ENCODE results near the gene ANKRD11. TPM values are rescaled to one million over a fixed set of nuclear protein-coding genes. Genes with fewer than 3 reads are reported as not detected.

ANKRD11 gene
- total and polyA plus RNA-seq, 8 donors, result 43.9 to 74.0 (median 46.2) TPM

GRCh38 chr16:89360760-89361435, 129.5 kb downstream of the ANKRD11 start:
- H3K9me3 ChIP-seq, result no peaks in the 10 kb centered on the region
- H3K4me3 ChIP-seq, result no peak overlapping the region
- WGBS, 2 donors, result 42 to 45% methylated on average over 12 of the region's 12 CpGs
- DNase-seq (peak in 1 of 6 donors; percentile 62), ATAC-seq (peak in 1 of 4 donors; percentile 7), FAIRE-seq (no peak)
- H3K36me3 ChIP-seq, result no peaks in the 10 kb centered on the region
- H3K27me3 ChIP-seq, result no peaks in the 10 kb centered on the region
- peaks cover 29 to 65% (median 54%) of the 10 kb centered on the region in 3 donors for H3K4me1 ChIP-seq
- peak overlapping the region in 1 of 4 donors; percentile 22 for H3K27ac ChIP-seq
- intact Hi-C loops (cut with DNase I), result no loop called here
- TF ChIP-seq, protein P1, sequence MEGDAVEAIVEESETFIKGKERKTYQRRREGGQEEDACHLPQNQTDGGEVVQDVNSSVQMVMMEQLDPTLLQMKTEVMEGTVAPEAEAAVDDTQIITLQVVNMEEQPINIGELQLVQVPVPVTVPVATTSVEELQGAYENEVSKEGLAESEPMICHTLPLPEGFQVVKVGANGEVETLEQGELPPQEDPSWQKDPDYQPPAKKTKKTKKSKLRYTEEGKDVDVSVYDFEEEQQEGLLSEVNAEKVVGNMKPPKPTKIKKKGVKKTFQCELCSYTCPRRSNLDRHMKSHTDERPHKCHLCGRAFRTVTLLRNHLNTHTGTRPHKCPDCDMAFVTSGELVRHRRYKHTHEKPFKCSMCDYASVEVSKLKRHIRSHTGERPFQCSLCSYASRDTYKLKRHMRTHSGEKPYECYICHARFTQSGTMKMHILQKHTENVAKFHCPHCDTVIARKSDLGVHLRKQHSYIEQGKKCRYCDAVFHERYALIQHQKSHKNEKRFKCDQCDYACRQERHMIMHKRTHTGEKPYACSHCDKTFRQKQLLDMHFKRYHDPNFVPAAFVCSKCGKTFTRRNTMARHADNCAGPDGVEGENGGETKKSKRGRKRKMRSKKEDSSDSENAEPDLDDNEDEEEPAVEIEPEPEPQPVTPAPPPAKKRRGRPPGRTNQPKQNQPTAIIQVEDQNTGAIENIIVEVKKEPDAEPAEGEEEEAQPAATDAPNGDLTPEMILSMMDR (IDR thresholded peaks at IDR 0.05), result no peak

DNA sequence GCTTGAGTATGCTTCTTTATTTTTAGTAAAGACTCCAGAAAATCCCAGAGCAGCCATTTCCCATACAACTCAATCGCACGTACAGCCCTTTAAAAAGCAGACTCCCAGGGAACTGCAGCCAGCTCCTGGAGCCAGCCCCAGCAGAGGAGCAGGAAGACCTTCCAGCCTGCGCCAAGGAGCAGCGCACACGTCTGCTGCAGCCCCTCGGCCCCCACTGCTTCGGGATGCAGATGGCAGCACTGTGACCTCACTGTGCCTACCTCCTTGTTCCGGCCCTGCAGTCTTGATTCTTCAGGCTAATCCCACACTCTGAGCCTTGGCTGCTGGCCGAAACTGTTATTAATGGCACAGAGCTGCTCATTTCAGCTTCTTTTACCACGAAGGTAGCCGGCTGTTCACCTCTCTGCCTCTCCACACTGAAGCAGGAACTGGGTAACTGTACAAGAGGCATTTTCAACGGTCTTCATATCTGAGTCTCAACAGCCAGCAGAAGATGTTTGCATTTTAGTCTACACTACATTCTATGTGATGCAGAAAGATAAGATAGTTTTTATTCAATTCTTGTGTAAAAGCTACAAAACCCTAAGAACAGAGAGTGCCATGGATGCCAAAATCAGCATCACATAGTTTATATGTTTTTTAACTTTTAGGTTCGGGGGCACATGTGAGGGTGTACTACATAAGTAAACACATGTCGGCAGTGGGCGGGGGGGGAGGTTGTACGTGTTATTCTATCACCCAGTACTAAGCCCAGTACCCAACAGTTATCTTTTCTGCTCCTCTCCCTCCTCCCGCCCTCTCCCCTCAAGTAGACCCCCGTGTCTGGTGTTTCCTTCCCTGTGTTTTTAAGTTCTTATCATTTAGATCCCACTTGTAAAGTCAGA, 130.9 kb downstream of the ANKRD11 start:
- FAIRE-seq (no peak), ATAC-seq (peak in 1 of 4 donors; percentile 9), DNase-seq (peak in 1 of 6 donors; percentile 51)
- Histone ChIP-seq H3K4me1 (peaks cover 37 to 61% (median 53%) of the 10 kb centered on the region in 3 donors), H3K36me3 (no peaks in the 10 kb centered on the region), H3K27me3 (no peaks in the 10 kb centered on the region), H3K27ac (no peak overlapping the region), H3K4me3 (no peak overlapping the region), H3K9me3 (no peaks in the 10 kb centered on the region)
- TF ChIP-seq, protein P1 (IDR thresholded peaks at IDR 0.05), result no peak
- intact Hi-C loops (cut with DNase I), result no loop called here
- 63 to 71% methylated on average over 18 of the region's 18 CpGs for WGBS, 2 donors

DNA sequence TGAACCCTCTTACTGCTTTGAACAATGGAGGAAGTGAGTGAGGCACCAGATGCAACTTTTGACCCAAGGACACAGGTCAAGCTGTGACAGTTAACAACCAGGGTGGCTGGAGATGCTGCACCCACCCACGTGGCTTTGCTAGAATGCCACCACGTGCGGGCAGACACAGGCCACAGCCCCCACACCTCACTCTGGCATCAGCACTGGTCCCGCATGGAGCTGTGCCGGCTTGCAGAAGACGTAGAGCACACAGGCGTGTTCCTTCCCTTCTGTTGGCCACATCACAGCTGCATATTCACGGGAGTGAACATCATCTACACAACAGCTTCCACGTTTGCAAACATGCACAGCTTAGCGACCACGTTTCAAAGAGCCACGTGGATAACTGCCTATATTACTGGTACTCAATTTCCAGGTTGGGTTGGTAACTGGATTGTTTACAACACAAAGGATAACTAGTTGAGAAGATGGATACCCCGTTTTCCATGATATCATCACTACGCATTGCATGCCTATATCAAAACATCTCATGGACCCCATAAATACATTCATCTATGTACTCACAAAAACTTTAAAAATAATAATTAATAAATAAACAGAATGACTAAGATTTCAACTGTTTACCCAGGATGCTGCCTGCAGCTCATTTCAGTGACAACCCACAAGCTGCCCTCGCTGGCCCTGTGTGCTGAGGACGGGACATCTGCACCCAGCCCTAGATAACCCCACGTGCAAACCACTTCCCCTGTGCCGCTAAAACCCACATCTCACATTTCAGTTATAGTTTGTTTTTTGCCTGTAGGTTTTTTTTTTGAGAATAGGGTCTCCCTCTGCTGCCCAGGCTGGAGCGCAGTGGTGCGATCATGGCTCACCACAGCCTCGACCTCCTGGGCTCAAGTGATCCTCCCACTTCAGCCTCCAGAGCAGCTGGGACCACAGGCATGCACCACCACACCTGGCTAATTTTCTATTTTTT, 132.0 kb downstream of the ANKRD11 start:
- WGBS, 2 donors, result 77 to 82% methylated on average over 21 of the region's 21 CpGs
- no peak overlapping the region for H3K27ac ChIP-seq
- TF ChIP-seq, protein P1 (IDR thresholded peaks at IDR 0.05), result no peak
- FAIRE-seq (no peak), ATAC-seq (no peak), DNase-seq (peak in 1 of 6 donors; percentile 43)
- no peaks in the 10 kb centered on the region for H3K36me3 ChIP-seq
- H3K27me3 ChIP-seq, result no peaks in the 10 kb centered on the region
- no peaks in the 10 kb centered on the region for H3K9me3 ChIP-seq
- intact Hi-C loops (cut with DNase I), result no loop called here
- peaks cover 32 to 61% (median 51%) of the 10 kb centered on the region in 3 donors for H3K4me1 ChIP-seq
- no peak overlapping the region for H3K4me3 ChIP-seq

GRCh38 chr16:89357055-89357816, 133.1 kb downstream of the ANKRD11 start:
- Histone ChIP-seq H3K36me3 (no peaks in the 10 kb centered on the region), H3K27ac (peak overlapping the region in 1 of 4 donors; percentile 2), H3K27me3 (no peaks in the 10 kb centered on the region), H3K4me1 (peaks cover 39 to 67% (median 54%) of the 10 kb centered on the region in 3 donors), H3K9me3 (no peaks in the 10 kb centered on the region), H3K4me3 (no peak overlapping the region)
- DNase-seq (peak in 1 of 6 donors; percentile 51), ATAC-seq (peak in 2 of 4 donors; percentile 20 to 23), FAIRE-seq (no peak)
- intact Hi-C loops (cut with DNase I), result no loop called here
- TF ChIP-seq, protein P1 (IDR thresholded peaks at IDR 0.05), result no peak
- 45 to 52% methylated on average over 17 of the region's 17 CpGs for WGBS, 2 donors

Data from pancreas (tissue), 10 donors.